Measurements from ENCODE around the gene MAP3K20. TPM values are rescaled to one million over a fixed set of nuclear protein-coding genes. Genes with fewer than 3 reads are reported as not detected.

Gene MAP3K20
- 466 TPM for total RNA-seq
- long read RNA-seq, full-length matches to known transcripts, result 236 of 484 reads
- long read RNA-seq, partial matches to known transcripts, result 125 of 484 reads
- long read RNA-seq, other reads (novel, unspliced or antisense), result 123 of 484 reads

GRCh38 chr2:173075781-173076580, at the start of gene MAP3K20:
Gene MAP3K20 (plus strand): TSS chr2:173075846. CDS start chr2:173091032, 15,186 bp downstream.
- H3K4me3 ChIP-seq, result peak within 1 kb of the TSS; percentile 88
- H3K27me3 ChIP-seq (ENCODE audit: low read depth), result no peaks in the 10 kb centered on the region
- peak within 1 kb of the TSS; percentile 98 for H3K27ac ChIP-seq (replicated peaks)
- intact Hi-C loops (cut with micrococcal nuclease), result loop anchor here (10.0 kb wide), 1 partner anchor 129 kb away; no protein-coding TSS in a partner anchor
- H3K36me3 ChIP-seq, result no peaks in the 10 kb centered on the region
- peaks cover 69% of the 10 kb centered on the region for H3K4me1 ChIP-seq
- H3K9me3 ChIP-seq (replicated peaks), result no peaks in the 10 kb centered on the region
- TF ChIP-seq, protein P1, sequence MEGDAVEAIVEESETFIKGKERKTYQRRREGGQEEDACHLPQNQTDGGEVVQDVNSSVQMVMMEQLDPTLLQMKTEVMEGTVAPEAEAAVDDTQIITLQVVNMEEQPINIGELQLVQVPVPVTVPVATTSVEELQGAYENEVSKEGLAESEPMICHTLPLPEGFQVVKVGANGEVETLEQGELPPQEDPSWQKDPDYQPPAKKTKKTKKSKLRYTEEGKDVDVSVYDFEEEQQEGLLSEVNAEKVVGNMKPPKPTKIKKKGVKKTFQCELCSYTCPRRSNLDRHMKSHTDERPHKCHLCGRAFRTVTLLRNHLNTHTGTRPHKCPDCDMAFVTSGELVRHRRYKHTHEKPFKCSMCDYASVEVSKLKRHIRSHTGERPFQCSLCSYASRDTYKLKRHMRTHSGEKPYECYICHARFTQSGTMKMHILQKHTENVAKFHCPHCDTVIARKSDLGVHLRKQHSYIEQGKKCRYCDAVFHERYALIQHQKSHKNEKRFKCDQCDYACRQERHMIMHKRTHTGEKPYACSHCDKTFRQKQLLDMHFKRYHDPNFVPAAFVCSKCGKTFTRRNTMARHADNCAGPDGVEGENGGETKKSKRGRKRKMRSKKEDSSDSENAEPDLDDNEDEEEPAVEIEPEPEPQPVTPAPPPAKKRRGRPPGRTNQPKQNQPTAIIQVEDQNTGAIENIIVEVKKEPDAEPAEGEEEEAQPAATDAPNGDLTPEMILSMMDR (IDR thresholded peaks at IDR 0.05; ENCODE audit: borderline replicate concordance), result peak; percentile 67
- peak; percentile 83 for DNase-seq

DNA sequence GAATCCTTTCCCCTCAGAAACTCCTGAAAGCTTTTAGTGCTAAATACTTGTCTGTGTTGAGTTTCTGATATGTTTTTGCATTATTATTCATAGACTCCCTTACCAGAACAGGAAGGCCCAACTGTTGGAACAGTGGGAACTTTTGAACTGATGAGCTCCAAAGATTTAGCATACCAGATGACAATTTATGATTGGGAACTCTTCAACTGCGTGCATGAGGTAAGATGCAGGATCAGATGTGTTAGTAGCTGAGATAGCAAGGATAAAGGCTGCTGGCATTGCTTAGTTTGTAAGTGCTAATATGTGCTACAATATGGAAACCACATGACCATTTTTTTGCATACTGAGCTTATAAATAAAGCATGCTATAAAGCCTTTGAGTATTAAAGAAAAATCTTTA, 49.2 kb upstream of the MAP3K20 start:
- H3K4me1 ChIP-seq, result peaks cover 56% of the 10 kb centered on the region
- H3K27me3 ChIP-seq (ENCODE audit: low read depth), result no peaks in the 10 kb centered on the region
- DNase-seq, result no peak
- peak overlapping the region; percentile 94 for H3K27ac ChIP-seq (replicated peaks)
- H3K4me3 ChIP-seq, result no peak overlapping the region
- H3K9me3 ChIP-seq (replicated peaks), result no peaks in the 10 kb centered on the region
- TF ChIP-seq, protein P1 (IDR thresholded peaks at IDR 0.05; ENCODE audit: borderline replicate concordance), result no peak
- peaks cover 3% of the 10 kb centered on the region for H3K36me3 ChIP-seq
- intact Hi-C loops (cut with micrococcal nuclease), result loop anchor here (2.0 kb wide), 1 partner anchor 184 kb away; no protein-coding TSS in a partner anchor

DNA sequence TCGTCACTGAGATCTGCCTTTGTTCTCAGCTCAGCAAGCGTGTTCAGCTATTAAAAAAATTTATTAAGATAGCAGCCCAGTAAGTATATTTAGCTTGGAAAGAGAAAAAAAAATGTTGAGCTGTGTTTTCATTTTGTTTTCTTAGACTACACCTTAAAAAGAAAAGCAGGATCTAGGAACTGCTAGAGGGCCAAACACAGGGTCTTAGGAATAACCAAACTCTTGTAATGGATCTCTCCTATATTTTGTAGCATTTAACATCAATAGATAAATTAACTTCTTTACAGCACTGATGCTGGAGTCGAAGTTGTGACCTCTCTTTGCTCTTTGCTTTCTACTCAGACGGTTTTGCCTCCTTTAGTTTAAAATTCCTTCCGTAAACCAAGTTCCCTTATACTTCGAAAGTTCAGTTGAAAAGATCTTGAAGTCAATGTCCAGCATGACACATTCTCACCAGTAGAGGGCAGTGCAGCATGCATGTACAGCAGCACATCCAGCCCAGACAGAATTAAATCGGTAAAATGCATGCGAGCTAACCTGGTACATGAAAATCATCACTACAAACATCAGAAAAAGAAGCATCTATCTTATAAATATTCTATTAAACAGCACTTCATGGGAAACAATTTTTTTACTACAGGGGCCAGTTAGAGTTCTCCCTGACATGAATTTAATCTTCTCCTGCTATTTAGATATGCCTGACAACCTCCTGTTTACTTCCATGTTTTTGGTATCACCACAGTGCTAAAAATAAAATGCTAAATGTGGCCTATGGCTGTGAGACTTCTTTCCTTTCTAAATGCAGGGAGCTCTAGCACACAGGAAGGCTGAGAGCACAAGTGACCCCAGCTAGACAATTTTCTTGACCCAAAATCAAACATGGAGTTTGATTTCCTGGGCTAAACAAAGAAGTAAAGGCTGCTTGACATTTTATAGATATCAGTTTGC, 48.2 kb upstream of the MAP3K20 start:
- peaks cover 50% of the 10 kb centered on the region for H3K4me1 ChIP-seq
- H3K27ac ChIP-seq (replicated peaks), result peak overlapping the region; percentile 94
- no peaks in the 10 kb centered on the region for H3K27me3 ChIP-seq (ENCODE audit: low read depth)
- TF ChIP-seq, protein P1 (IDR thresholded peaks at IDR 0.05; ENCODE audit: borderline replicate concordance), result peak; percentile 97
- peaks cover 3% of the 10 kb centered on the region for H3K36me3 ChIP-seq
- H3K9me3 ChIP-seq (replicated peaks), result no peaks in the 10 kb centered on the region
- intact Hi-C loops (cut with micrococcal nuclease), result loop anchor here (2.0 kb wide), 1 partner anchor 183 kb away; no protein-coding TSS in a partner anchor
- DNase-seq, result peak; percentile 71
- peak overlapping the region; percentile 14 for H3K4me3 ChIP-seq

DNA sequence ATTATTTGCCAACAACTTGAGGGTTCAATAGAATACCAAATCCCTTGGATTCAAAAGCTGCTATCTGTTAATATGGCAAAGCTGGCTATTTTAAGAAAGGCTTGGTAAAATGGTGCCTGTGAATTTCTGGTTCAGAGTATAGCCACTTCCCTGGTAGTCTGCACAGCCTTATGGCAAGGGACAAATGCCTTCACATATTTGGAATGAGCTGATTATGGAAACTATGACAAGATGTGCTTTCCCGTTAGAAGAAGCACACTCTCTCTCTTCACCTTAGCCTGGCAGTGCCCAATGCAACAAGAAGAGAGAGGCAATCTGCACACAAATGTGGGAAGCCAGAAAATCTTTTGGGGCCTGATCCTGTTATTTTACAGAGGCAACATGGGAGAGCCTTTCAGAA, 47.5 kb upstream of the MAP3K20 start:
- Histone ChIP-seq H3K4me3 (peak overlapping the region; percentile 14), H3K4me1 (peaks cover 50% of the 10 kb centered on the region), H3K27ac (replicated peaks) (peak overlapping the region; percentile 94), H3K36me3 (peaks cover 3% of the 10 kb centered on the region), H3K9me3 (replicated peaks) (no peaks in the 10 kb centered on the region), H3K27me3 (ENCODE audit: low read depth) (no peaks in the 10 kb centered on the region)
- TF ChIP-seq, protein P1 (IDR thresholded peaks at IDR 0.05; ENCODE audit: borderline replicate concordance), result no peak
- intact Hi-C loops (cut with micrococcal nuclease), result no loop called here
- no peak for DNase-seq

- no peaks in the 10 kb centered on the region for H3K9me3 ChIP-seq (replicated peaks)
- intact Hi-C loops (cut with micrococcal nuclease), result no loop called here
- TF ChIP-seq, protein P1 (IDR thresholded peaks at IDR 0.05; ENCODE audit: borderline replicate concordance), result no peak
- no peak overlapping the region for H3K4me3 ChIP-seq
- H3K27me3 ChIP-seq (ENCODE audit: low read depth), result no peaks in the 10 kb centered on the region
- H3K4me1 ChIP-seq, result peaks cover 53% of the 10 kb centered on the region
- peak overlapping the region; percentile 94 for H3K27ac ChIP-seq (replicated peaks)
- peaks cover 3% of the 10 kb centered on the region for H3K36me3 ChIP-seq
- DNase-seq, result no peak
Observed at GRCh38 chr2:173028671-173029070, 47.0 kb upstream of the MAP3K20 start.
